Upper lobe of left lung (tissue), 6 donors: ENCODE data around the gene PPP1CC. TPM values are rescaled to one million over a fixed set of nuclear protein-coding genes. Genes with fewer than 3 reads are reported as not detected.
A peak's percentile ranks its signal among the peaks of the same experiment; 100 is the strongest.

Experiments used
- ATAC-seq, 2 donors: fragments of 200-7000 bp; cut with Tn5 transposase; one replicate each; pipeline ENCODE4 v1.9.1; 2022; ENCODE audit warnings: mild to moderate bottlenecking in 2 of 2, moderate library complexity in 2 of 2; ENCODE audit not compliant: low FRiP score in 2 of 2
- DNase-seq, 2 donors: peaks; one replicate each; pipeline ENCODE4 v3.0.0-alpha.2; 2019 to 2020
- H3K27ac ChIP-seq, 4 donors: fragments of 200-600 bp; sonication (generic); one replicate each; pipeline ENCODE4 v1.5.1; 2016 to 2019
- H3K27me3 ChIP-seq, 4 donors: fragments of 200-600 bp; sonication (generic); one replicate each; pipeline ENCODE4 v1.5.1; 2017 to 2019
- H3K36me3 ChIP-seq, 4 donors: fragments of 200-600 bp; sonication (generic); one replicate each; pipeline ENCODE4 v1.5.1; 2016 to 2019
- H3K4me1 ChIP-seq, 4 donors: fragments of 200-600 bp; sonication (generic); one replicate each; pipeline ENCODE4 v1.5.1; 2018 to 2019
- H3K4me3 ChIP-seq, 4 donors: fragments of 200-600 bp; sonication (generic); one replicate each; pipeline ENCODE4 v1.5.1; 2017 to 2019; ENCODE audit warnings: mild to moderate bottlenecking in 2 of 4, moderate library complexity in 1 of 4
- H3K9me3 ChIP-seq, 4 donors: fragments of 200-600 bp; sonication (generic); one replicate each; pipeline ENCODE4 v1.5.1; 2018 to 2019
- CTCF ChIP-seq, 6 experiments: fragments of 450-650 bp in 4 of 6; fragments of 200-600 bp in 2 of 6; sonication (generic) in 2 of 6; IDR thresholded peaks; one replicate each; pipeline ENCODE4 v1.5.1; 2016 to 2019; ENCODE audit warnings: antibody characterized with exemption in 6 of 6
- EP300 ChIP-seq, 4 donors: sonication (generic); formaldehyde crosslinking; IDR thresholded peaks; one replicate each; pipeline ENCODE4 v1.5.1; 2017; ENCODE audit warnings: antibody characterized with exemption in 4 of 4, control low read depth in 2 of 4
- POLR2A ChIP-seq, 4 donors: fragments of 450-650 bp; IDR thresholded peaks; one replicate each; pipeline ENCODE4 v1.5.1; 2016 to 2017; ENCODE audit warnings: antibody characterized with exemption in 4 of 4, mild to moderate bottlenecking in 2 of 4
- POLR2AphosphoS5 ChIP-seq, 2 donors: sonication (generic); formaldehyde crosslinking; IDR thresholded peaks; one replicate each; pipeline ENCODE4 v1.5.1; 2017; ENCODE audit warnings: antibody characterized with exemption in 2 of 2
- WGBS, 2 donors: methylation state at CpG; one replicate each; pipeline ENCODE4 v1.1.5; 2017 to 2018; 5-methylcytosine and 5-hydroxymethylcytosine counted together
- total RNA-seq, 6 donors: library from RNA; depleted of rRNA in 4 of 6; stranded (reverse); fragments of >200 nt in 4 of 6; gene quantifications; one replicate each; pipeline versions ENCODE4 v1.1.0 to v1.2.1, GENCODE V29; 2016 to 2021
- donor health status: DM: no; HTN: no; CAD: no; lungs with moderate emphysema.
- donor health status: DM: no; HTN: yes; CAD: no; lungs with severe emphysema.

PPP1CC gene
- total RNA-seq, 6 donors from 2014 or later = 26.0 to 114 (median 85.4) TPM

DNA sequence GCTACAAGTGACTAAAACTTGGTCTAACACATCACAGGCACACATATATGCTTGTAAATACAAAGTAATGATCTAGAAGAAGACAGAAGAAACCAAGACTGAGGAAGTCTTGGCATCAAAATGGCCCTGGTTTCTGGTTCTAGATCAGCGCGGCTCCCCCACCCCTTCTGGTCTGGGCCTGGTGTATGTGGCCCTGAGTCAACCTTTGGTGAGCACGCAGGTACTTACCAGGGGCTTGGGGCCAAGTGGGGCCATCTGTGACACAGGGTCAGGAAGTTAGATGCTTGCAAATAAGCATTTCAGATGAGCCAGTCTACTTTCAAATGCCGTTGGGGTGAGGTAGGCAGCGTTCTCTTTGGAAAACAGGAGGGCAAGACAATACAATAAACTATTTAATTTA lies 40.6 kb downstream of the PPP1CC start:
- TF ChIP-seq EP300 (IDR thresholded peaks at IDR 0.05) = no peak
- no peak for TF ChIP-seq POLR2A (IDR thresholded peaks at IDR 0.05)
- no peak for TF ChIP-seq POLR2AphosphoS5 (IDR thresholded peaks at IDR 0.05)
- TF ChIP-seq CTCF (IDR thresholded peaks at IDR 0.05) = no peak
- H3K27me3 ChIP-seq = no peaks in the 10 kb centered on the region
- no peaks in the 10 kb centered on the region for H3K9me3 ChIP-seq
- no peak overlapping the region for H3K4me3 ChIP-seq
- no peak overlapping the region for H3K27ac ChIP-seq
- no peaks in the 10 kb centered on the region for H3K36me3 ChIP-seq
- no peak for DNase-seq
- H3K4me1 ChIP-seq = peaks cover 8 to 18% (median 10%) of the 10 kb centered on the region in 4 donors
- WGBS, 2 donors = 91 to 96% methylated on average over 5 of the region's 5 CpGs
- no peak for ATAC-seq

- 82 to 90% methylated on average over 22 to 28 of the region's 28 CpGs for WGBS, 2 donors
- peak in 1 of 2 donors; percentile 86 for DNase-seq
- H3K27me3 ChIP-seq = no peaks in the 10 kb centered on the region
- H3K4me3 ChIP-seq = no peak overlapping the region
- no peaks in the 10 kb centered on the region for H3K9me3 ChIP-seq
- ATAC-seq = no peak
- H3K4me1 ChIP-seq = peaks cover 8 to 18% (median 10%) of the 10 kb centered on the region in 4 donors
- TF ChIP-seq CTCF (IDR thresholded peaks at IDR 0.05) (no peak), EP300 (IDR thresholded peaks at IDR 0.05) (no peak), POLR2A (IDR thresholded peaks at IDR 0.05) (no peak), POLR2AphosphoS5 (IDR thresholded peaks at IDR 0.05) (no peak)
- peak overlapping the region in 1 of 4 donors; percentile 15 for H3K27ac ChIP-seq
- H3K36me3 ChIP-seq = no peaks in the 10 kb centered on the region
These were observed 42.9 kb downstream of the PPP1CC start for GRCh38 chr12:110699591-110700445.

GRCh38 chr12:110698171-110698902 lies 44.4 kb downstream of the PPP1CC start:
- peak overlapping the region in 3 of 4 donors; percentile 18 to 35 (median 29) for H3K4me3 ChIP-seq
- peaks cover 9 to 18% (median 15%) of the 10 kb centered on the region in 4 donors for H3K4me1 ChIP-seq
- 30 to 46% methylated on average over 9 to 20 of the region's 20 CpGs for WGBS, 2 donors
- TF ChIP-seq POLR2A (IDR thresholded peaks at IDR 0.05) (no peak), POLR2AphosphoS5 (IDR thresholded peaks at IDR 0.05) (peak; percentile 29 to 57), EP300 (IDR thresholded peaks at IDR 0.05) (no peak), CTCF (IDR thresholded peaks at IDR 0.05) (peak; percentile 69 to 88 (median 80))
- DNase-seq (peak; percentile 70 to 84), ATAC-seq (peak; percentile 87 to 88)
- peak overlapping the region in 3 of 4 donors; percentile 27 to 68 (median 62) for H3K27ac ChIP-seq
- H3K27me3 ChIP-seq = no peaks in the 10 kb centered on the region
- H3K9me3 ChIP-seq = no peaks in the 10 kb centered on the region
- no peaks in the 10 kb centered on the region for H3K36me3 ChIP-seq

DNA sequence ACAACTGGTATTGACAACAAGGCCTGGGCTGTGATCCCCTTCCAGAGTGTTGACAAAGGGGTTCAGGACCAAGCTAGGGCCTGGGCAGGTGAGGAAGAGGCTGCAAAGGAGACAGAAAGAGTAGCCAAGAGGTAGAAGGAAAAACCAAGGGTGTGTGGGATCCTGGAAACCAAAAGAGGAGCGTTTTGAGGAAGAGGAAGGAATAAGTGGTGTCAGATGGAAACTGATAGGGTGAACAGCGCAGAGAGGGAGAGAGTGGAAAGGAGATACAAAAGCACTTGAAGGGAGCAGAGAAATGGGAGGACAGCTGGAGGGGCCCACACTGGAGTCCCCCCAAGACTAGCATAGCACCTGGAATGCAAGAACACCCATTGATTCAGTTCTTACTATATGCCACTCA lies 45.5 kb downstream of the PPP1CC start:
- TF ChIP-seq EP300 (IDR thresholded peaks at IDR 0.05) (no peak), POLR2A (IDR thresholded peaks at IDR 0.05) (no peak), CTCF (IDR thresholded peaks at IDR 0.05) (no peak), POLR2AphosphoS5 (IDR thresholded peaks at IDR 0.05) (no peak)
- ATAC-seq (no peak), DNase-seq (no peak)
- no peaks in the 10 kb centered on the region for H3K27me3 ChIP-seq
- H3K9me3 ChIP-seq = no peaks in the 10 kb centered on the region
- WGBS, 2 donors = 60 to 79% methylated on average over 2 of the region's 2 CpGs
- H3K36me3 ChIP-seq = no peaks in the 10 kb centered on the region
- H3K4me1 ChIP-seq = peaks cover 9 to 18% (median 16%) of the 10 kb centered on the region in 4 donors
- H3K27ac ChIP-seq = no peak overlapping the region
- no peak overlapping the region for H3K4me3 ChIP-seq
